Common myeloid progenitor, CD34-positive (primary cell): ENCODE data around the gene SLC12A5.

Experiments used
- CTCF ChIA-PET: fragments of 350-600 bp; sonication (Branson Sonifier 250); formaldehyde crosslinking; loops from one replicate; lab custom pipeline; 2021; ENCODE audit warnings: antibody characterized with exemption; lab: Charles Lee
- POLR2A ChIA-PET: fragments of 350-600 bp; sonication (Branson Sonifier 250); formaldehyde crosslinking; loops from one replicate; lab custom pipeline; 2021; ENCODE audit warnings: antibody characterized with exemption; lab: Charles Lee
- DNase-seq, 3 donors: peaks; one replicate each; pipeline versions ENCODE4 v3.0.0 to v3.0.0-alpha.2; 2013
- H3K27ac ChIP-seq, 2 experiments: 1 replicate in 1 of 2; 2 replicates in 1 of 2; pipeline ENCODE4 v1.7.0; 2013; ENCODE audit warnings: inconsistent platforms in 2 of 2, low read length in 2 of 2, mild to moderate bottlenecking in 2 of 2, low read depth in 1 of 2, moderate library complexity in 1 of 2; ENCODE audit not compliant: severe bottlenecking in 2 of 2, insufficient read depth in 1 of 2, poor library complexity in 1 of 2
- H3K27me3 ChIP-seq, 5 experiments: replicated peaks in 2 of 5; 1 replicate in 3 of 5; 2 replicates in 2 of 5; pipeline versions ENCODE4 v1.6.1 to v1.7.0; 2013; ENCODE audit warnings: low read length in 4 of 5, mild to moderate bottlenecking in 2 of 5, moderate library complexity in 2 of 5, inconsistent platforms in 1 of 5; ENCODE audit not compliant: insufficient read depth in 5 of 5, control insufficient read depth in 4 of 5
- H3K36me3 ChIP-seq, 4 experiments: 1 replicate in 2 of 4; 2 replicates in 2 of 4; pipeline versions ENCODE4 v1.6.1 to v1.7.0; 2013; ENCODE audit warnings: low read length in 3 of 4, control low read depth in 1 of 4, mild to moderate bottlenecking in 1 of 4; ENCODE audit not compliant: control insufficient read depth in 4 of 4, insufficient read depth in 4 of 4
- H3K4me1 ChIP-seq, 4 experiments: 1 replicate in 3 of 4; 2 replicates in 1 of 4; pipeline versions ENCODE4 v1.6.1 to v1.7.1; 2013; ENCODE audit warnings: low read length in 3 of 4, mild to moderate bottlenecking in 3 of 4, control low read depth in 1 of 4, inconsistent platforms in 1 of 4, moderate library complexity in 1 of 4; ENCODE audit not compliant: control insufficient read depth in 4 of 4, insufficient read depth in 4 of 4; ENCODE audit errors: control extremely low read depth in 1 of 4
- H3K4me3 ChIP-seq, 7 experiments: 1 replicate in 4 of 7; 2 replicates in 3 of 7; pipeline versions ENCODE4 v1.5.1 to v1.7.0; 2013; ENCODE audit warnings: mild to moderate bottlenecking in 7 of 7, low read length in 6 of 7, moderate library complexity in 6 of 7, inconsistent platforms in 2 of 7, low read depth in 2 of 7, control low read depth in 1 of 7; ENCODE audit not compliant: insufficient read depth in 4 of 7, control insufficient read depth in 1 of 7; ENCODE audit errors: extremely low read depth in 1 of 7
- H3K9me3 ChIP-seq, 5 experiments: 1 replicate in 4 of 5; 2 replicates in 1 of 5; pipeline versions ENCODE4 v1.6.1 to v1.7.1; 2013; ENCODE audit warnings: low read length in 4 of 5, mild to moderate bottlenecking in 2 of 5, inconsistent platforms in 1 of 5, low read depth in 1 of 5, moderate library complexity in 1 of 5; ENCODE audit not compliant: control insufficient read depth in 4 of 5, insufficient read depth in 2 of 5; ENCODE audit errors: control extremely low read depth in 1 of 5
- WGBS: methylation state at CpG from one replicate; pipeline ENCODE4 v1.1.5; 2013; ENCODE audit not compliant: insufficient coverage; 5-methylcytosine and 5-hydroxymethylcytosine counted together

Gene SLC12A5

DNA sequence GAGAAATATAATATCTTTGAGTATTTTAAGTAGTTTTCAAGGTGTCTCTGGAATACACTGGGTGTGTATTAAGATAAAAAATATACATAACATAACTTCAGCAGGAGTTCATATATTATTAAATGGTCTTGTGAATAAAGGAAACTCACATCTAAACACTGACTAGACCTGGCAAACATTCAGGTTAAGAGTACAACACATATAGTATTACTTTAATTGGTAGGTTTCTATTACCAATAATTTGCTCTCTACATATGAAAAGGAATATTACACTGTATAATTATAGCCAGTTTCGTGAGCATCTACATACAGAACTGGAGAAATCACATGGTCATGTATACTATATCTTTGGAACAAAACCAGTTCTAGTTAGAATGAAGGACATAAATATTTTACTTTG, 52.1 kb downstream of the SLC12A5 start:
- peaks cover 0 to 13% (median 6%) of the 10 kb centered on the region in 4 experiments for H3K4me1 ChIP-seq
- CTCF ChIA-PET, result interaction anchor here (1.7 kb wide), 1 partner anchor 14 kb away, joined by 8 read pairs; no protein-coding TSS in a partner anchor
- no peak overlapping the region for H3K27ac ChIP-seq
- no peak for DNase-seq
- POLR2A ChIA-PET, result no interaction called here
- H3K27me3 ChIP-seq, result no peaks in the 10 kb centered on the region
- H3K36me3 ChIP-seq, result peaks cover 20 to 26% (median 23%) of the 10 kb centered on the region in 4 experiments
- WGBS, result no CpG with 5 or more reads among the region's 1 CpG
- H3K4me3 ChIP-seq, result no peak overlapping the region
- H3K9me3 ChIP-seq, result no peaks in the 10 kb centered on the region

- no peaks in the 10 kb centered on the region for H3K9me3 ChIP-seq
- no peak for DNase-seq
- 72% methylated on average over 4 of the region's 6 CpGs for WGBS
- no peaks in the 10 kb centered on the region for H3K27me3 ChIP-seq
- ChIA-PET CTCF (interaction anchor here (1.4 kb wide), 2 partner anchors 13 to 96 kb away, joined by 3 to 5 read pairs; no protein-coding TSS in a partner anchor), POLR2A (no interaction called here)
- H3K4me1 ChIP-seq, result peaks cover 2 to 28% (median 15%) of the 10 kb centered on the region in 4 experiments
- peaks cover 14 to 17% (median 16%) of the 10 kb centered on the region in 4 experiments for H3K36me3 ChIP-seq
- H3K27ac ChIP-seq, result no peak overlapping the region
- no peak overlapping the region for H3K4me3 ChIP-seq
Observed at GRCh38 chr20:46083101-46083500, 54.1 kb downstream of the SLC12A5 start.

- CTCF ChIA-PET, result interaction anchor here (1.4 kb wide), 2 partner anchors 12 to 97 kb away, joined by 3 to 5 read pairs; no protein-coding TSS in a partner anchor
- no CpG with 5 or more reads among the region's 1 CpG for WGBS
- POLR2A ChIA-PET, result no interaction called here
- Histone ChIP-seq H3K4me1 (peaks cover 7 to 33% (median 20%) of the 10 kb centered on the region in 4 experiments), H3K27ac (no peak overlapping the region), H3K4me3 (no peak overlapping the region), H3K9me3 (no peaks in the 10 kb centered on the region), H3K36me3 (peaks cover 11 to 13% (median 12%) of the 10 kb centered on the region in 4 experiments), H3K27me3 (no peaks in the 10 kb centered on the region)
- DNase-seq, result no peak
Observed at GRCh38 chr20:46083531-46084061, 54.6 kb downstream of the SLC12A5 start.

DNA sequence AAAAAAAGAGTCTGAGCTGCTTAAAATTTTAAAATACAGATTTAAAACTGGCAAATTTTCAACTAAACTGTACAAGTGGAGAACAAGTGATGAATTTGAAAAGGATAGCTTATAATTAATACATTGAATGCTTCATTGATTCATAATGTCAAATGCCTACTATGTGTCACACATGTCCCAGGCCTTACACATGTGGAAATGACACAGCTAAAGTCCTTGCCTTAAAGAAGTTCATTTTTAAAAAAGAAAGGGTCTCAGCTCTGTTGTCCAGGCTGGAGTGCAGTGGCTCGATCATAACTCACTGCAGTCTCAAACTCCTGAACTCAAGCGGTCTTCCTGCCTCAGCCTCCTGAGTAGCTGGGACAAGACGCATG, 55.8 kb downstream of the SLC12A5 start:
- H3K9me3 ChIP-seq, result no peaks in the 10 kb centered on the region
- no peak overlapping the region for H3K4me3 ChIP-seq
- no peak overlapping the region for H3K27ac ChIP-seq
- CTCF ChIA-PET, result interaction anchor here (0.8 to 1.4 kb wide), 6 partner anchors 10 to 114 kb away, joined by 3 to 4 read pairs (median 3); partner anchors contain the start of gene CD40
- POLR2A ChIA-PET, result no interaction called here
- WGBS, result 100% methylated on average over 3 of the region's 3 CpGs
- H3K36me3 ChIP-seq, result peaks cover 0 to under 1% (median under 1%) of the 10 kb centered on the region in 4 experiments
- DNase-seq, result no peak
- H3K27me3 ChIP-seq, result no peaks in the 10 kb centered on the region
- H3K4me1 ChIP-seq, result peaks cover 11 to 39% (median 23%) of the 10 kb centered on the region in 4 experiments

DNA sequence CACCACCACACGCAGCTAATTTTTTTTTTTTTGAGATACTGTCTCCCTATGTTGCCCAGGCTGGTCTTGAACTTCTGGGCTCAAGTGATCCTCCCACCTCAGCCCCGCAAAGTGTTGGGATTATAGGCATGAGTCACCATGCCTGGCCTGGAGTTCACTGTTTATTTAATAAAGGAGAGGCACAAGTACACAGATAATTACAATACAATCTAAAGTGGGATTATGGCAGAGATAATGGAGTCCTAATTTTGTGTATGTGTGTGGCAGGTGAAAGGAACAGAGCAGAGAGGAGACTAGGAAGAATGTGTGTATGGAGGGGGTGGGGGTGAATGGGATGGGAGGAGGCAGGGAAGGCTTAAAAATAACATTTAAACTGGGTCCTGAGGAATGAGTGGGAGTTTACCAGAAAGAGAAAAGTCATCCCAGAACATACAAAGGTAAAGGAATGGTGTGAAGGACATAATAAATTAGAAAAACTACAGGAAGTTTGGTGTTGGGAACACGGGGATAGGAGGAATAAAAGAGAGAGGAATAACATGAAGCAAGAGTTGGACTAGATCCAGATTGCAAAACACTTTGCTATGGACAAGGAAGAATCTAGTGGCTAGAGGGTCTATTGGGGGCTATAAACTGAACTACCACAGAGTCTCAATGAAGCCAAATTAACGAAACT, 56.3 kb downstream of the SLC12A5 start:
- no peak for DNase-seq
- no peaks in the 10 kb centered on the region for H3K36me3 ChIP-seq
- H3K27ac ChIP-seq, result no peak overlapping the region
- POLR2A ChIA-PET, result no interaction called here
- H3K4me1 ChIP-seq, result peaks cover 11 to 42% (median 24%) of the 10 kb centered on the region in 4 experiments
- H3K4me3 ChIP-seq, result no peak overlapping the region
- WGBS, result 86% methylated on average over 2 of the region's 4 CpGs
- CTCF ChIA-PET, result interaction anchor here (0.9 to 4.0 kb wide), 10 partner anchors 10 to 115 kb away, joined by 3 to 26 read pairs (median 4); partner anchors contain the start of gene CD40
- no peaks in the 10 kb centered on the region for H3K27me3 ChIP-seq
- H3K9me3 ChIP-seq, result no peaks in the 10 kb centered on the region

- no peaks in the 10 kb centered on the region for H3K9me3 ChIP-seq
- peak; percentile 34 to 67 (median 63) for DNase-seq
- WGBS, result 94% methylated on average over 3 of the region's 8 CpGs
- no peaks in the 10 kb centered on the region for H3K27me3 ChIP-seq
- ChIA-PET POLR2A (no interaction called here), CTCF (interaction anchor here (0.9 to 4.0 kb wide), 10 partner anchors 11 to 117 kb away, joined by 3 to 26 read pairs (median 4); no protein-coding TSS in a partner anchor)
- H3K4me1 ChIP-seq, result peaks cover 11 to 44% (median 25%) of the 10 kb centered on the region in 4 experiments
- no peak overlapping the region for H3K4me3 ChIP-seq
- no peaks in the 10 kb centered on the region for H3K36me3 ChIP-seq
- no peak overlapping the region for H3K27ac ChIP-seq
Observed at GRCh38 chr20:46087161-46087560, 58.1 kb downstream of the SLC12A5 start.
